Activated CD8-positive, alpha-beta memory T cell treated with anti-CD3 and anti-CD28 coated beads for 24 hours (primary cell): Measurements from ENCODE around the gene FGF14.
"Not testable (repeated sequence)": the region's sequence is repeated elsewhere in the genome, so short reads cannot be mapped to it uniquely, and the experiment has no call there.

Experiments used
- DNase-seq: peaks from one replicate; pipeline ENCODE4 v3.0.0-alpha.2; 2020

Gene FGF14

DNA sequence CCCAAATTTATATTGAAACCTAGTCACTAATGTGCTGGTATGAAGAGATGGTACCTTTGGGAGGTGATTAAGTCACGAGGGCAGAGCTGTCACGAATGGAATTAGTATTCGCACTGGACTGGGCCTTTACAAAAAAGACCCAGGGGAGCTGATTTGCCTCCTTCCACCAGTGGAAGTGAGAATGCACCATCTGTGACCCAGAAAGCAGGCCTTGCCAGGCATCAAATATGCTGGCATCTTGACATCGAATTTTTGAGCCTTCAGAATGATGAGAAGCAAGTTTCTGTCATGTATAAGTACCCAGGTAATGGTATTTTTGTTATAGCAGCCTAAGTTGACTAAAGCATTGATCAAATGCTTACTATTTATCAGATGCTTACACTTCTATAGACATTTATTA is 373.6 kb downstream of the FGF14 start:
- DNase-seq = no peak

DNA sequence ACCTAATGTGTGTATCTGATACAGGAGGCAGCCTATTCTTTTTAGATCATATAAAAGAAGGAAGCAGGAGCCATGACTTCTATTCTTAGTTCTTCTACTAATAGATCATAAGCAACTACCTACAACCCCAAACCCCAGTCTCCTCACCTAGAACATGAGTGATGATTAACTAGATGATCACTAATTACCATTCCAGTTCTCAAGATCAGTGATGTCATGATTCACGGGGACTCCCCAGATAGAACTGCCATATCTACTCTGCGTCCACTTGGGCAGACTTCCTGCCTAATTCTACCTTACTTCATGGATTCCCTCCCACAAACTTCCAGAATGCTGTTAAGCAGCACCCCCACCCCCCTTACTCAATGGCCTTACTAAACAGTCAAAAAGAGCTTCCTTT is 380.1 kb downstream of the FGF14 start:
- no peak for DNase-seq

- DNase-seq = no peak
Observed at GRCh38 chr13:102020611-102021216, 381.1 kb downstream of the FGF14 start.

DNA sequence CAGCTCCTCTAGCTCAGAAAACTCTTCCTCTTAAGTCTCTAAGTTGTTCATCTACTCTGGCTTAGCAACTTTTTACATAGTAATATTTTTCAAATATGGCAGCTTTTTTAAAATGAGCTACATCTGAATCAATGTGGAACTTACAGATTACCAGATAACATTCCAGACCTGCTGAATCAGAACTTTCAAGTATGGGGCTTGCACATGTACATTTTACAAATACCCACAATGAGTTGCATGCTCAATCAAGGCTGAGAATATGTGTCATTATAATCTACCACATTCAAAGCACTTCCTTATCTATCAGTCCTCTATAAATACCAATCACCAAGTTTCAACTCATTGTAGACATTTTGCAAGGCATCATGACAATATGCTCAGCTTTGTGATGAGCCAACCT is 383.1 kb downstream of the FGF14 start:
- DNase-seq = no peak

- DNase-seq = no peak
Observed at GRCh38 chr13:102017248-102017647, 384.6 kb downstream of the FGF14 start.

DNA sequence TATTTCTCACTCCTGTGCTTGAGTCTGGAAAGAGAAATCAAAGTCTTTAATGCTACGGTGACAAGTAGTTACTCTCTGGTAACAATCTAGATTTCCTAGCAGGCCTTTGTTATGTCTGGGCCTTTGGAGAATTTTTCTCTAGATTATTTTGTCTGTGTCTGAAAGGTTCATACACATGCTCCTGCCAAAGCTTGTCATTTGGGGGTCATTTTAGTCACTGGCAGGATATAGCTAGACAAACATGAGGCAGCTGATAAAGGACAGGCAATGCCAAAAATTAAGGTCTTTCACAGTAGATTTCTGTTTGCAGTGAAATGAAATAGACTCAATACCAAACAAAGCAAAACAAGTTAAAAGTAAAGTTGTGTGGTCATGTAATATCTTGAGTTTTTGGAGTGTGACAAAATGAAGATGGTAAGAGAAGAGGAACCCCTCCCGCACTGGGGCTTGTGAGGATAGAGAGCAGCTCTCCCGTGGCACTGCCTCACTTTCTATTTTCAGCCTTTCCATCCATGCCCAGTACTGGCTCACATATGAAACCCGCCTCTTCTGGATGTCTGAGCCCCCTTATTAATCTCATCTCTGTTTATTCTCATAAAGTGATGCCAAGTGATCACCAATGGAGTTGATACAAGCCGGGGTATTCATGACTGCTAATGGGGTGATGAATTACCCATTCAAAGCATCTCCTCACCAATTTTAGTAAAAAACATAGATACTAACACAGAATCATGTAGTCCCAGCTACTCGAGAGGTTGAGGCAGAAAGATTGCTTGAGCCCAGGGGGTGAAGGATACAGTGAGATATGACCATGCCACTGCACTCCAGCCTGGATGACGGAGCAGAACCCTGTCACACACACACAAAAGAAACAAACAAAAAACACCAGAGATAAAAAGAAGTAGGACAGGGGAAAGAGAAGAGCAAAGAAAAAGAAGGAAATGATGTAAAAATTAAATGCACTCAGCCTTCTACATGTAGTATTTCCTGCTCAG is 389.3 kb downstream of the FGF14 start:
- no peak for DNase-seq

- not testable (repeated sequence) for DNase-seq
Observed at GRCh38 chr13:102011455-102011854, 390.4 kb downstream of the FGF14 start.

GRCh38 chr13:102003848-102004570 is 397.8 kb downstream of the FGF14 start:
- DNase-seq = no peak

- no peak for DNase-seq
Observed at GRCh38 chr13:102002287-102002686, 399.6 kb downstream of the FGF14 start.

DNA sequence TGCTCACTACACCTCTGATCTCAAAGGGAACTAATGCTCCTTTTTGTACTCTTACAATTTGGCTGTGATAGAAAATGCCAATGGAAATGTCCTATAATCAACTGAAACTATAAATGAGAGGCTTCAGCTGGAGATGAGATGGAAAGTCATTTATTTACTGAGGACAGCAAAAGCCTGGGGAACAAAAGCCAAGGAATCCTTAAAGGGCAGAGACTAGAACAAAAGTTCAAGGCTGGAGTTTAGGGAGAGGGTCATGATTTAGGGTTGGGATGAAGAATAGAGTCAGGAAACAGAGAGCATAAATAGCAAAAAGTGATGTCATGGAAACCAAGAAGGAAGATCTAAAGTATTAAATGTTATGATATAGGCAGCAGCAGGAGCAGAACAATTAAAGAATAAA is 401.1 kb downstream of the FGF14 start:
- DNase-seq = no peak

DNA sequence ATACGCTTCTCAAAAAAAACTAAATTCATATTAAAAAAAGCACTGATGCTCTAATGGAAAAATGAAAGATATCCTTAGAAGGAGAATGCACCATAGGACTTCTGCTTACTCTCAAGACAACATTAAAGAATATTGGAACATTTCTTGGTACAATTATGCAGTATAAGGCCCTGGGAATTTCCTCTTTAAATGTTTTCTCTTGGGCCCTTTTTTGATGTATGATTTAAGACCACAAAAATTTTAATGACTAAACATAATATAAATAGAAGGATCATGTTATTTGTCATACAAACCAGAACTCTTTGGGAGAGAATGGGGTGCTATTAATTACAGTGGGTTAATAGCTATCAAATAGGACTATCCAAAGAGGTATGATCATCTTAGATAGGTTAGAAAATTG is 403.7 kb downstream of the FGF14 start:
- DNase-seq = no peak

DNA sequence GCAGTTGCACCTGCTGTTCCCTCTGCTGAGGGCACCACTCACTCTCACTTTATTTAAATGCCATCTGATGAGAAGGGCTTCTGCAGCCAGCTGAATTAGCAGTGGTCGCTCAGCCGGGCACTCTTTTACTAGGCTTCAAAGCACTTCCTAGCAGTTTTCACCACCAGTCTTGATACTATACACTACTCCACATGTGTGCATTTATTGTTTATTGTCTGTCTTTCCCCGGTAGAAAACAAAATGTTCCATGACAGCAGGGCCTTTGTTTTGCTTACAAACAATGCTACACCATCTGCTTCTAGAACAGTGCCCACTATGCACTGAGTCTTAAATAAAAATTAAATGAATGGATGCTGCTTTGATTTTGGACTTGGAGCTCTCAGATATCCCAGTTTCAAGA is 404.9 kb downstream of the FGF14 start:
- DNase-seq = no peak

DNA sequence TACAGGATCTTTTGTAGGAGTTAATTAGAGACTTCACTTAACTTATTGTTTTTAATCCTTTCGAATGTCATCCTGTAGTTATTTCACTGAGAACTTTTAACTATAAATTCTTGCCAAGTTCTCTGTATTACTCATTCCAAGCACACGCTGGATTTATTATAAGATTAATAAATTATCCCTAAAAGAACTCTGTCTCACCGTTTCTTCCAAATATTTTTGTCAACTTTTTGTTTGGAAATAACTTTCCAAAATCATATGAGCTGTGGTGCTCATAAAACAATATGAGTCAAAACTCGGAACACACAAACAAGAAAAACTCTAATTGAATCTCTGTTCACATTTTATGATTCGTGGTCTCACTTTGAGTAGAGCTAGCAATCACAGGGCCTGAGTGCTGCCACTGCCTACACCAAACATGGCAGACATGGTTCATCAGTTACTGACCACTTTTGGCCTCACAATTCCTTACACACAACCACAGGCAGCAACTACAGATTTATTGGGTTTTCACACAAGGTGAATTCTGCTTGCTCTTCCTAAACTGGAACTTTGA is 412.0 kb downstream of the FGF14 start:
- DNase-seq = no peak

DNA sequence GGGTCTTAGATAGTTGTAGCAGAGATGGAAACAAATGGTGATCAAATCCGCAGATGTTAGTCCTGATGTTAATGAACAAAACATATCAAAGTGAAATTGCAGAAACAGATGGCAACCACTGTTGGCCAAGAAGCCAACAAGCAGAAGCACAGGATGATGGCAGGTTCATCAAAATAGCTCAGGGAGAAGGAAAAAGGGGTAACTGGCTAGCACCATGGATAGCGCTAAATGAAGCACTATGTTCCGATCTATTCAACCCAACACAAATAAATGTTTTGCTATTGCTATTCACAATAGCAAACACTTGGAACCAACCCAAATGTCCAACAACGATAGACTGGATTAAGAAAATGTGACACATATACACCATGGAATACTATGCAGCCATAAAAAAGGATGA is 413.7 kb downstream of the FGF14 start:
- DNase-seq = no peak

DNA sequence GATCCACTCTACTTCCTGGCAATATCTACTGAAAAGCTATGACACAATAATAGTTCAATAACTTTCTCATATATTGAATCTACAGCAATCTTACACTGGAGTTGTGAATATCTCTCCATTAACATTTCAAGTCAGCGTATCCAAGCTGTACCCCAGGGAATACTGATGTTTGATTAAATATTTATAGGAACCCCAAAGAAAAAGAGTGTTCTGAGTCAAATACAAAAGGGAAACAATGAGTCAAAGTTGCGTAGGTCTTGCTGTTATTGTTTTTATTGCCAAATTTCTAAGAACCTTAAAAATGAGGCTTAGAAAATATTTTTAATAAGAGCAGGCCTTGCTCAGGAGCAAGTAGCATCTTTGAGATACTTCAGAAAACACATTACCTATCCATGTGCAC is 415.5 kb downstream of the FGF14 start:
- DNase-seq = no peak

DNA sequence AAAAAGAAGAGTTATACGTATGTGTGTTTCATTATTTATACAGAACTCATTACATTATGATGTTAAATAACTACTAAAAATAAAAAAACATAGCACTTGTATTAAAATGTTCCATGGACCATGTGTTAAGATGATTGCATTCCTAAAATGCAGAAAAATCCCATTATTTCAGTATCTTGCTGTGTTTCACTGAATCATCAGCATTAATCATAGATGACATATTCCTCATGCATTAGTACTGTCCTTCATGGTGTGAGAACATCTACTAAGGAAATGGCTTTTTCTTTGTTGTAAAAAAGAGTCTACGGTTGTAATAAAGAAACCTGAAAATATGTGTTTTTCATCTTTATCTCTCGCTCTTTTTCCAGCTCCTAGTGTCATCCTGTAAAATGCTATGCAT is 416.5 kb downstream of the FGF14 start:
- no peak for DNase-seq

GRCh38 chr13:101982903-101983302 is 418.9 kb downstream of the FGF14 start:
- no peak for DNase-seq

DNA sequence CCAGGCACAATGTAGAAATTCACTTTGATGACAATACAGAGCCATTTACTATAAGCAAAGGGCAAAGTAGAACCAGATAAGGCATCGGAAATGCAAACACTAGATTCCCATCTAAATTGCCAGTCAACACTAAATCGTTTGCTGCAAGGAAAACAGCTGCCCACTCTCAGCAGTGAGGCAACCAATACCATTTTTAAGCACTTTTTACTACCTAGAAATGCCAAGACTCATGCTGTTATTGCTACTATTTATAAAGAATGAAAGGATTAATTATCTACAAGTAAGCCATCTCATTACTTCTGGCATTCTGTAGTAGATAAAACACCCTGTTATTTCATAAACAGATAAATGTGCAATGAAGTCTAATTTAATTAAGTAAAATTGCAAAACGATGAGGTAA is 422.0 kb downstream of the FGF14 start:
- DNase-seq = no peak

DNA sequence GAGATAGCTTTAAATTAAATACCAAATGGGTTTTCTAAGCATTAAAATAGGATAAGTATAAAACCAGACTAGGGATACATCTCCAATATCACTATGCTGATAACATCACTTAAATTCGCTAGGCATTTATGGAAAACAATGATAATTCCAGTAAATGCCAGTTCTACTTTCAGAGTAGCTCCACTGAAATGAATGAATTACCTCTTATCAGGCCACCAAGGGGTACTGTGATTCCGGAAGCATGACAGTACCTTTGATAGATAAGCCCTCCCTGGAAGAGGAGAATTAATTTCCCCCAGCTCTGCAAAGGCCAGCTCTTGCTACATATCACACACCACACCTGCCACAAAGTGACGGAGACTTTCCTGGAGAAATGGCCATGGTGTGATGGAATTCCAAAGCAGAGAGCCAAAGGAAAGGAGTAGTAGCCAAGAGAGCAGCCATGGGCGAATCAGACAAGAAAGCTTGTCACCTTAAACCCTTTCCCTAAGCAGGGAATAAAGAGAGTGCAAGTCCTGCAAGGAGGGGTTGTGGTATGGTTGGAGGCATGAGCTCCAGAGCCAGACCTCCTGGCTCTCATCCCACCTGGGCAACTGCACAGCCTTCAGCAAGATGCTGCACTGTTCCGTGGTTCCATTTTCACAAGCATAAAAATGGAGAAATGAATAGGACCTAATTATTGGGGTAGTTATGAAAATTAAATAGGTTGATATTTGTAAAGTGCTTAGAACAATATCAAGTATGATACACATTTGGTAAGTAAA is 423.1 kb downstream of the FGF14 start:
- DNase-seq = no peak

- DNase-seq = no peak
Observed at GRCh38 chr13:101977475-101977874, 424.4 kb downstream of the FGF14 start.

GRCh38 chr13:101972191-101972590 is 429.7 kb downstream of the FGF14 start:
- no peak for DNase-seq

- DNase-seq = no peak
Observed at GRCh38 chr13:101970341-101970740, 431.5 kb downstream of the FGF14 start.

- DNase-seq = no peak
Observed at GRCh38 chr13:101967781-101968180, 434.1 kb downstream of the FGF14 start.
